HG02943 (cell line): Measurements from ENCODE around the gene EHD3.
A peak's percentile ranks its signal among the peaks of the same experiment; 100 is the strongest.

ENCODE experiments used
- ATAC-seq: cut with Tn5 transposase; IDR thresholded peaks from one replicate; pipeline ENCODE4 v1.9.1; 2021; ENCODE audit warnings: mild to moderate bottlenecking, low read depth, moderate library complexity; ENCODE audit not compliant: unreplicated experiment

The EHD3 gene

DNA sequence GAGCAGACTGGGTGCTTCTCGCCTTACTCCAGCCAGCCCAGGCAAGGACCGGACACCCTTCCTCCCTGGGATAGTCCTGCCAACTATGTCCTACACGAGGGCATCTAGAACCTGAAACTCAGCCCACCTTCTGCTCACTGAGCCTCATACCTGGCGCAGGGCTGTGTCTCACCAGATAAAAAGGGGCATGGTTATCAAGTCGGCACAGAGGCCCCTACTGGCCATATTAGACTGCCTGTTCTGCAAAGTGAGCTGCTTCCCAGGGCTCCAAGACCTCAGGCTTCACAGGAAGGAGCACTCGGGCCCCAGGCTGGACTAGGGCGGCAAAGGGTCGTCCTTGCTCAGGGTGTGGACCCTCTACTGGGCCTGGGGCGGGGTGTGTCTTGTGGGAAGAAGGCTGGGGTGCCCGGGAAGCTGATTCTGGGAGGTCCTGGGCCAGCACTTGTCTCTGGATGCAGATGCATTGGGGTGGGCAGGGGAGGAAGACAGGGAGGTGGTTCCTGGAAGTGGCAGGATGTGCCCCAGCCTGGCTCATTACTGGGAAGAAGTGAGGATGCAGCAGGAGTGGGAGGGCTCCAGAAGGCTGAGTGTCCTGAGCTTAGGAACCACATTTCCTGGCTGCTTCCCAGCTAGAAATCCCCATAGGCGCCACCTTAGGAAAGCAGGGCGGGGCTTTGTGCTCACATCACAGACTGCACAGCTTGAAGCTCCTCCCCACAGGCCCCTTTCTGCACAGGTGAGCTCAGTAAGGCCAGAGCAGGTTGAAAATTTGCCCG, 19.6 kb downstream of the EHD3 start:
- no peak for ATAC-seq

DNA sequence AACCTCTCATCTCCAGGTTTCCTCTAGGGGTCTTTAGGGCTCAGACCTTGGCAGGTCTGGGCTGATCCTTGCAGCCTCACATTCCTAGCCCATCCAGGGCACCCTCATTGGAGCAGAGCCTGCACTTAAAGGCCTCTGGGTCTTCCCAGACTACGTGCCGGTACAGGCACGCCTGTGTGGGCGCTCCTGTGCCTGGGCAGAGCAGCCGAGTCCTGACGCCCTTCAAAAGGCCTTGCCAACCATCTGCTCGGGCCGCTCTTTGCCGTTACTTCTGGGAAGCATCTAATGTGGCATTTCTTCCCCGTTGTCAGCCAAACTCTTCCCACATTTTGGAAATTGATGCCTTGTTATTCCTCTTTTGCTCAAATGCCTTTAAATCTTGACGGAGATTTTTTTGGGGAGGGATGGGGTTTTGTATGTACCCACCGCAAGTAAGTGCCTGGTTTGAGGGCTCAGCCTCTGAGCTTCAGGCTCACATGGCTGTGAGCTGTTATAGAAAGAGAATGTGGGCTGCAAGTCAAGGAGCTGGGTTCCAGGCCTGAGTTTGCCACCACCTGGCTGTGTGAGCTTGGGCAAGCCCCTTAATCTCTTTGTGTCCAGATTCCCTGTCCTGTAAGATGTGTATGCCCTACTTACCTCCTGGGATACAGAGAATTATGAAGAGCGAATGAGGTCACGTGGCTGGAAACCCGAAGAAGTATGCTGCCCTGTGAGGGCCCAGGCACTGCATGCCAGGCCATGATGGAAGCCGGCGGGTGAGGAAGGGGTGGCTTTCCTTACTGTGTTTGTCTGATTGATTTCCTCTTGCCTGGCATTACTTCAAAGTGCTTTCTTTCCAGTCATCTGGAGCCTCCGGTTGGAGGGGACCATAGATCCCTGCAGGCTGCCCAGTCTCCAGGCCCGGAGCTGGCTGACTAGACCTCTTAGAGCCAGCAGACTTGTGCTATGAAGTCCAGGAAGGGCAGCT, 20.6 kb downstream of the EHD3 start:
- no peak for ATAC-seq

DNA sequence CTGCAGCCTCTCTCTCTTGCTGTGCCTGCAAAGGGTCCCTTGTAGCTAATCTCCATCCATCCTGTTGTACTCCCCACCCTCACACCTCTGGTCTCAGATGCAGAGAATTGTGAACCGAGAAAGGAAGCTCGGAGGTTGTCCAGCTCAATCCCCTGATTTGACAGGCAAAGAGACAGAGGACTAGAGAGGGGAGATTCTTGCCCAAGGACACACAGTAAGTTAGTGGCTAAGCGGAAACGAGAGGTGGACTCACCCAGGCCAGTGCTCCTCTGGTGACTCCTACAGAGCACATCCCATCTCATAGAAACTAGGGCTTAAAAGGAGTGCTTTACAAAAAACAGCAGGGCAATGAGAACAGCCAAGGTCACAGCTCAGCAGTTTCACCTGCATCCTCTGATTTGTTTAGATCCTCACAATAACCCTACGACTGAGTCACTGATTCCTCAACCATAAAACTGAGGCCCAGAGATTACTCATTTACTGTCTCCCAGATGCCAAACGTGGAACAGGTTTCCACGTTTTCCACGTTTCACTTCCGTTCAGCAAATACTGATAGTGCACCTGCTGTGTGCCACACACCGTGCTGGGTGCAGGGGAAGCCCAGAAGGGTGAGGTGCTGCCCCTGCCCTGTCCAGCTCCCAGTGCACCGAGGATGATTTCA, 22.1 kb downstream of the EHD3 start:
- ATAC-seq, result peak; percentile 47

DNA sequence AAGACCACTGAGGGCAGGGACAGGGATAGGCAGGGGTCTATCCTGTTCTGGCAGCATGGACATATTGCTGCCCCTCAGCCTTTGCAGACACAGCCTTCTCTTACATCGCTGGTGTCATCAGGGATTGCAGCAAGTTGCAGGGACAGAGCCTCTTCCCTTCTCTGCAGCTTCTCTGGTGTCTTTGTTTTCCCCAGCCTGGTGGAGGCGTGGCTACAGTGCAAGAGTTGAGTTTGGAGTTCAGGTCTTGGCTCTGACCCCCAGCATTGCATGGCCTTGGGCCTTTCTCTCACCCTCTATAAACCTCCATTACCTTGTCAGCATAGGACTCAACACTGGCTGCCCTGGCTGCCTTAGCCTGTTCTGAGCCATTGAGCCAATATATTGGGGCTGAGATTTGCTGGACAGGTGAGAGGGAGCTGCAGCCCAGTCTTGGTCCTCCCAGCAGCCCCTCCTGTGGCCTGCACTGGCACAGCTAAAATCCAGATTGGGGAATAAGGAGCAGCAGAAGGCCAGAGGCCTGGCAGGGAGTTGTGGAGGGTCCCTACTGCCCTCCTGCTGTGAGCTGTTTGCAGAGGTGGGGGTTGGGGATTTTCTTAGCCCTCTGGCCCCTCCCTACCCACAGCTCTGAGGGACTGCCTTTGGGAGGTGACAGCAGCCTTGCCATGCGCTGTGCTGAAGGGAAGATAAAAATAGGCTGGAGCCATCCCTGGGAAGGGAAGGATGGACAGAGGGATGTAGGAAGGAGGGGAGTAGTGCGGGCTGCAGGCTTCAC, 22.8 kb downstream of the EHD3 start:
- no peak for ATAC-seq

- no peak for ATAC-seq
Measured at GRCh38 chr2:31258351-31258750, 24.4 kb downstream of the EHD3 start.

DNA sequence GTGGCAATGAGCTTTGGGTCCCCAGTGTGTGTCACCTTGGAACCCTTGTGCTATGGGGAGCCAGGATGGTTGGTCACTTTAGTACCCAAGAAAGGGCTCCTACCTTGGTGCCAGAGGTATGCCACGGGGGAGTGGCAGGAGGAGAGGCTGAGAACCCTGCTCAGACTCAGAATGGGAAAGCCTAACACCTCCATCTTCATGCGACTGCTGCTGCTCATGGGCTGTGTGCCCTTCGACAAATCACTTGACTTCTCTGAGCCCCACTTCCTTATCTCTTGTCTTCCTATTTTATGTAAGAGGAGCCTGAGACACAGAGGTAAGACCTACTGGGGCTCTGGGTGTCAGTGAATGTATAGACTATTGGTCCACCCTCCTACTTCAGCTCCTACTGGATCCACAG, 25.1 kb downstream of the EHD3 start:
- ATAC-seq, result no peak

GRCh38 chr2:31260870-31261269, 26.9 kb downstream of the EHD3 start:
- ATAC-seq, result no peak

- no peak for ATAC-seq
Measured at GRCh38 chr2:31263636-31264190, 29.8 kb downstream of the EHD3 start.

DNA sequence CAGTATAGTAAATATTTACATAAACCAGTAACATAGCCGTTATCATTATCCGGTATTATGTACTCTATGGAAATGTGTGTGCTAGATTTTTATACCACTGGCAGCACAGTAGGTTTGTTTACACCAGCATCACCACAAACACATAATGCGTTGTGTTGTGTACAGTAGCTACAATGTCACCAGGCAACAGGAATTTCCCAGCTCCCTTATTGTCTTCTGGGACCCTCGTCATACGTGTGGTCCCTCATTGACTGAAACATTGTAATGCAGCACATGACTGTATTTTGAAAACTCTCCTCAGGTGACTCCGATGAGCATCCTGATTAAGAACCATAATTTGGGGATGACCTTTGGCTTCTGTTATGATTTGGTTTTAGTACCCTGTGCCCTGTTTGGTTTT, 31.3 kb downstream of the EHD3 start:
- ATAC-seq, result no peak

DNA sequence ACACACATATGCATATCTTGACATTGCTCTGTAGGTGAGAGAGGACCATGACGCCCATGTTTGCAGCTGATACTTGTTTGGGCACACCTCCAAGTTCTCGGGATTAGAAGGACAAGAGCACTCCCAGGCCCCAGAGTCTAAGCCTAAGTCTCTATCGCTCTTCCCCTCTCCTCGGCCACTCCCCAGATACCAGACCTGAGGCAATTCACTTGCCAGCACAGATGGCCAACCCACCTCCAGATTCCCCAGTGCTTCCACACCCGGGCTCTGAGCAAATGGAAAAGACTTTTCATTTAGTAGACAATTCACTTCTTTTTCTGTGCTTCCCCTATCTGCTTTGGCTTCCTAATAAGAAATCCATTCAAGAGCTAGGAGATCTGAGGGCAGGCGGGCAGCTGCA, 32.9 kb downstream of the EHD3 start:
- ATAC-seq, result no peak

DNA sequence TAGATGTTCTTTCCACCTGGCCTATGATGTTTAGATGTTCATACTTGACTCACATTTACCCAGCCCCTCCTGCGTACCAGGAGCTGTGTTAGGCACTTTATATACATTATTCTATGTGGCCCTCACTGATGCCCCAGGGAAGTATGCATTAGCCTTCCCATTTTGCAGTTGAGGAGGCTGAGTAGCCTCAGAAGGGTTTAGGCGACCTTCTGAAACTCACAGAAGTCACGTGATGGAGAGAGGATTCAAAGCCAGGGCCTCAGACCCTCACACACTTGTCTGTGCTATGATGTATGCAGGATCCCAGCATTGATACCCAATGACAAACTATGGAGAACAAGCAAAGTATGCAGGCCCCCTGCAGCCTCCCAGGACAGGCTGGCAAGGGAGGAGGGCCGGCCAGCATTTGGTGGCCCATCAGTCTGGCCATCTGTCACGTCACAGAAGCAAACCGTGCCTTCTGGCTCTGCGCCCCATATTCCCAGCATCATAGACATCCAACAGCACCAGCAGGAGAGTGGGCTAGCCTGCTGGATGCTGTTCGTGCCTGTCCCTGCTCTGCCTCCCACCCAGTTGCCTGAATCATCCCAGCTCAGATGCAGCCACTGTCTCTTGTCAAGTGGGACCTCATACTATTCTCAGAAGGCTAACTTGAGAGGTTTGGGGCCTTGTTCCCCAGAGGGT, 33.6 kb downstream of the EHD3 start:
- ATAC-seq, result no peak

DNA sequence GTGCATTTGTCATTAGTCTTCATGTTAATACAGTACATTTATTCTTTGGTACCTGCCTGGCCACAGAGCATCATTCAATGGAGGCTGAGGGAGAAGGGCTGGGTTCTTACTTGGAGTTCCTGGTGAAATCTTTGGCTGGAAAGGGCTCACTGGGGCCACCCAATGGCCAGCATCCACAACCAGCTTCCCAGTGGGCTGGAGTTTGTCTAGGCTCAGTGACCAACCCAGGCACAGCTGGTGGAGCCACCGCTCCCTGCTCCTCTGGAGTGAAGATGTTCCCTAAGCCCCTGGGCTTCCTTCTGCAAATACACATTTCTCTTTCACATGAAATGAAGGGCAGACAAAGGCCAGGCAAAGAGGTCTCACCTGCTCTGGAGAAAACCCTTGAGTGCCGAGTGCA, 34.4 kb downstream of the EHD3 start:
- no peak for ATAC-seq

GRCh38 chr2:31269087-31269486, 35.1 kb downstream of the EHD3 start:
- no peak for ATAC-seq

GRCh38 chr2:31270131-31270530, 36.2 kb downstream of the EHD3 start:
- no peak for ATAC-seq

DNA sequence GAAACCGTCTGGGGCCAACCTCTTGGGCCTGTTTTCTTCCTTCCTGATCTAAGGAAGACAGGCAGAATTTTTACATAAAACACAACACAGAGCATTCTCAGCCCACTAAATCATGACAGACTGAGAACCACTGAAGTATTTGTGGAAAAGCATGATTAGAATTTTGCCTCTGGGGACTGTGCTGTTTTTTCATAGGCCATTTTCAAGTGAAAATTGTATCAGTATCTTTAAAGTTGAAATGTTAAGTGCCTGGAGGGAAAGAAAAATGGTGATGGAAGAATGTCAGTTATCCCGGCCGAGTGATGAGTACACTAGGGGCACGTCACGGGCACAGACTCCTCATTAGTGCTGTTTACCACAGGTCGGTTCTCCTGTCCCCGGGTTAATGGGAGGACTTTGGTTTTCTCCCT, 36.9 kb downstream of the EHD3 start:
- ATAC-seq, result no peak

DNA sequence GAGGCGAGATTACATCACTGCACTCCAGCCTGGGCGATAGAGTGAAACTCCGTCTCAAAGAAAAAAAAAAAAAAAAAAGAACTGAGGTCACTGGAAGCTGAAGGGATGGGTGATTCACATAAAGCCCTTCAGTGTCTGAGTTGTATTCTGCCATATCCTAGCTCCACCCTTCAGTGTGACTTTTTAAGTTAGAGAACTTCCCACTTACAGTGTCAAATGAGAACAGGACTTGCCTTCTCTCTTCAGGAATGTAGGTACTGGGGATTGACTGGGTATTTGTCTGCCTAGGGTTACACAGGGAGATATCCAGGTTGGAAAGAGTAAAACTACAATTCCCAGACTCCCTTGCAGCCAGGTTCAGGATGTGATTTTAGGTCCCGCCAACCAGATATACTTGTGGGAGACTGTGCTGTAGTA, 37.9 kb downstream of the EHD3 start:
- ATAC-seq, result no peak

DNA sequence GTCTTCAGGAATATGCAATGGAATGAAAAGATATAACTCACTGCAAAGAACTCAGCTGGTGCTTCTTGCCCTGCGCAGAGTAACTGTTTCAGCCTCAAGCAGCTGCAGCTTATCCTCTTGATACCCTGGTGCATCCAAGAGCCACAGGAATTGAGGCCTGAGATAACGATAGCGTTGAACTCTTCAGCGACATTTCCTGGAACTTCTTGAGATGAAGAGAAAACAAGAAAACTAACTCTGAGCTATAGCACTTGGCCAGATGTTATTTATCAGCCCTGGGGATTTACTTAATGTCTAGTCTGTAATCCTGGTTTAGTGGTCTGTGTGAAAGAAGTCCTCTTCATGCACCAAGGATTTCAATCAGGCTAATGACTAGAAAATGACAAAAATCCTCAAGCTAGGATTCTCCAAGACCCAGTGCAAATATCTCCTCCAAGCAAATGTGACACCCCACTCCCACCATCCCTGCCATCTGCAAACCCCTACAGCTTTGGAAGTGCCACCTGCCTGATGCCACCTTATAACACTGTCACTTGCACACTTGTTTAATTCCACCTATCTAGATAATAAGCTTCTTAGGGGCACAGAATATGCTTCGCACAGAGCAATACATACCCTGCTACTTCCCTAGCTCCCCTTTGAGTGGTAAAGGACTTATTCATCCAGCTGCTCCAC, 40.6 kb downstream of the EHD3 start:
- ATAC-seq, result no peak

GRCh38 chr2:31275976-31276375, 42.0 kb downstream of the EHD3 start:
- no peak for ATAC-seq

- ATAC-seq, result no peak
Measured at GRCh38 chr2:31277621-31278020, 43.7 kb downstream of the EHD3 start.
